ENCODE measurements around the gene BCAP29. TPM values are rescaled to one million over a fixed set of nuclear protein-coding genes. Genes with fewer than 3 reads are reported as not detected.
A peak's percentile ranks its signal among the peaks of the same experiment; 100 is the strongest.

The BCAP29 gene
- polyA plus RNA-seq, 1 of the 3 experiments (the other 2 are of a cell fraction), result 29.2 TPM

DNA sequence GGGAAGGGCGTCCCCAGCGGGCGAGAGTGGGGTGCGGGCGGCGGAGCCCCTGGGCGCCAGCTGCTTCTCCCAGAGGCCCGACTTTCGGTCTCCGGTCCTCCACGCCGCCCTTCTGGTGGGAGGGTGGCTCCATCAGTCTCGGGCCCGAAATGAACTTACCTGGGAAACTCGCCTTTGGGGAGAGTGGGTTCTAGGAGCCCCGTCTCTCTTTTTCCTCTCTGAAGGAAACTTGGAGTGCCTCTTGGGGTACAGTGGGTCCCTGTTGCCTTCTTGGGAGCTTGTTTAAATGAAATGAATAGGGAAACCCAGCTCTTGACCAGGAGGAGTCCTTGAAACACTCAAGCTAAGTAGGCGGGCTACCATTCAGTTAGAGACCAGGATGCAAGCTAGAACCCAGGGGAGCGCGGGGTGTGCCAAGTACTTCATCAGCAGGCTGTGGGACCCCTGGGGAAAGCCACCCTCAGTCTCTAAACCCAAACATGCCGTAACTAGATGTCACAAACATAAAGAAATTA, 81.9 kb downstream of the BCAP29 start:
- no peaks in the 10 kb centered on the region for H3K9me2 ChIP-seq
- peak overlapping the region; percentile 78 for H2AFZ ChIP-seq (ENCODE audit: low read depth)
- H3K4me3 ChIP-seq (ENCODE audit: low read depth in 2 of 2, low read length in 1 of 2), result peak overlapping the region; percentile 65
- H3K36me3 ChIP-seq (replicated peaks in 1 of 2; ENCODE audit: control insufficient read depth in 1 of 2, insufficient read depth in 2 of 2, low read length in 1 of 2), result no peaks in the 10 kb centered on the region
- H3K4me1 ChIP-seq (ENCODE audit: control insufficient read depth in 1 of 2, insufficient read depth in 2 of 2, low read depth in 1 of 2, low read length in 1 of 2), result peaks cover 0 to 14% of the 10 kb centered on the region in 2 experiments; a peak in 1 of 4 replicates
- H3K27ac ChIP-seq (ENCODE audit: low read depth in 2 of 2, low read length in 1 of 2), result no peak overlapping the region
- no peak for DNase-seq
- H3K4me2 ChIP-seq, result peak overlapping the region; percentile 91
- H4K20me1 ChIP-seq (ENCODE audit: insufficient read depth), result no peaks in the 10 kb centered on the region
- 32% methylated on average over 13 of the region's 20 CpGs for WGBS (ENCODE audit: low lambda C conversion rate)
- no peak overlapping the region for H3K9ac ChIP-seq
- no peaks in the 10 kb centered on the region for H3F3A ChIP-seq (replicated peaks; ENCODE audit: insufficient read depth)
- H3K9me3 ChIP-seq, result no peaks in the 10 kb centered on the region
- TF ChIP-seq NFIC (IDR thresholded peaks at IDR 0.05; ENCODE audit: borderline replicate concordance) (no peak), MXI1 (IDR thresholded peaks at IDR 0.05; ENCODE audit: low read depth, low read length) (peak; percentile 13; the same call in 1 of the 2 replicates), EP300 (IDR thresholded peaks at IDR 0.05; ENCODE audit: borderline replicate concordance in 1 of 2, low read depth in 1 of 2, low read length in 1 of 2) (no peak), JUND (IDR thresholded peaks at IDR 0.05) (no peak), YY1 (IDR thresholded peaks at IDR 0.05; ENCODE audit: low read depth) (no peak), POLR2AphosphoS5 (IDR thresholded peaks at IDR 0.05; ENCODE audit: low read depth, low read length) (no peak)
- TF ChIP-seq, protein P1, sequence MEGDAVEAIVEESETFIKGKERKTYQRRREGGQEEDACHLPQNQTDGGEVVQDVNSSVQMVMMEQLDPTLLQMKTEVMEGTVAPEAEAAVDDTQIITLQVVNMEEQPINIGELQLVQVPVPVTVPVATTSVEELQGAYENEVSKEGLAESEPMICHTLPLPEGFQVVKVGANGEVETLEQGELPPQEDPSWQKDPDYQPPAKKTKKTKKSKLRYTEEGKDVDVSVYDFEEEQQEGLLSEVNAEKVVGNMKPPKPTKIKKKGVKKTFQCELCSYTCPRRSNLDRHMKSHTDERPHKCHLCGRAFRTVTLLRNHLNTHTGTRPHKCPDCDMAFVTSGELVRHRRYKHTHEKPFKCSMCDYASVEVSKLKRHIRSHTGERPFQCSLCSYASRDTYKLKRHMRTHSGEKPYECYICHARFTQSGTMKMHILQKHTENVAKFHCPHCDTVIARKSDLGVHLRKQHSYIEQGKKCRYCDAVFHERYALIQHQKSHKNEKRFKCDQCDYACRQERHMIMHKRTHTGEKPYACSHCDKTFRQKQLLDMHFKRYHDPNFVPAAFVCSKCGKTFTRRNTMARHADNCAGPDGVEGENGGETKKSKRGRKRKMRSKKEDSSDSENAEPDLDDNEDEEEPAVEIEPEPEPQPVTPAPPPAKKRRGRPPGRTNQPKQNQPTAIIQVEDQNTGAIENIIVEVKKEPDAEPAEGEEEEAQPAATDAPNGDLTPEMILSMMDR (IDR thresholded peaks at IDR 0.05), result peak; percentile 41
- H3K79me2 ChIP-seq (ENCODE audit: insufficient read depth), result no peaks in the 10 kb centered on the region
- ChIA-PET CTCF (interaction anchor here (0.6 to 2.2 kb wide), 23 partner anchors 9 to 1068 kb away, joined by 3 to 14 read pairs (median 3); no protein-coding TSS in a partner anchor), POLR2A (no interaction called here)
- H3K27me3 ChIP-seq (ENCODE audit: insufficient read depth), result peaks cover 15% of the 10 kb centered on the region

- ChIA-PET POLR2A (no interaction called here), CTCF (interaction anchor here (0.6 to 2.1 kb wide), 3 partner anchors 10 to 69 kb away, joined by 3 to 6 read pairs (median 3); no protein-coding TSS in a partner anchor)
- Histone ChIP-seq H3K27ac (ENCODE audit: low read depth in 2 of 2, low read length in 1 of 2) (no peak overlapping the region), H3K36me3 (replicated peaks in 1 of 2; ENCODE audit: control insufficient read depth in 1 of 2, insufficient read depth in 2 of 2, low read length in 1 of 2) (no peaks in the 10 kb centered on the region), H3K27me3 (ENCODE audit: insufficient read depth) (peaks cover 15% of the 10 kb centered on the region), H3K9me3 (no peaks in the 10 kb centered on the region), H3K4me2 (no peak overlapping the region), H3K9ac (no peak overlapping the region), H3K4me1 (ENCODE audit: control insufficient read depth in 1 of 2, insufficient read depth in 2 of 2, low read depth in 1 of 2, low read length in 1 of 2) (peaks cover 0 to 14% of the 10 kb centered on the region in 2 experiments; a peak in 1 of 4 replicates), H3K4me3 (ENCODE audit: low read depth in 2 of 2, low read length in 1 of 2) (no peak overlapping the region), H4K20me1 (ENCODE audit: insufficient read depth) (no peaks in the 10 kb centered on the region), H2AFZ (ENCODE audit: low read depth) (no peak overlapping the region), H3F3A (replicated peaks; ENCODE audit: insufficient read depth) (no peaks in the 10 kb centered on the region), H3K79me2 (ENCODE audit: insufficient read depth) (no peaks in the 10 kb centered on the region), H3K9me2 (no peaks in the 10 kb centered on the region)
- DNase-seq, result no peak
- no peak for TF ChIP-seq ELF1 (IDR thresholded peaks at IDR 0.05)
- no peak for TF ChIP-seq EP300 (IDR thresholded peaks at IDR 0.05; ENCODE audit: borderline replicate concordance in 1 of 2, low read depth in 1 of 2, low read length in 1 of 2)
- no peak for TF ChIP-seq RAD21 (IDR thresholded peaks at IDR 0.05; ENCODE audit: low read length)
- no peak for TF ChIP-seq SMC3 (IDR thresholded peaks at IDR 0.05; ENCODE audit: low read depth, low read length)
- TF ChIP-seq CHD2 (IDR thresholded peaks at IDR 0.05; ENCODE audit: low read length, partially characterized antibody), result no peak
- TF ChIP-seq, protein P2, sequence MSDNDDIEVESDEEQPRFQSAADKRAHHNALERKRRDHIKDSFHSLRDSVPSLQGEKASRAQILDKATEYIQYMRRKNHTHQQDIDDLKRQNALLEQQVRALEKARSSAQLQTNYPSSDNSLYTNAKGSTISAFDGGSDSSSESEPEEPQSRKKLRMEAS (IDR thresholded peaks at IDR 0.05; ENCODE audit: low read depth), result no peak
- no peak for TF ChIP-seq NRF1 (IDR thresholded peaks at IDR 0.05; ENCODE audit: low read depth, low read length)
- TF ChIP-seq, protein P1 (IDR thresholded peaks at IDR 0.05), result no peak
- no peak for TF ChIP-seq RCOR1 (IDR thresholded peaks at IDR 0.05; ENCODE audit: low read length)
- no peak for TF ChIP-seq JUND (IDR thresholded peaks at IDR 0.05)
- no peak for TF ChIP-seq IRF3 (IDR thresholded peaks at IDR 0.05; ENCODE audit: low read depth, low read length)
- no peak for TF ChIP-seq POLR2AphosphoS5 (IDR thresholded peaks at IDR 0.05; ENCODE audit: low read depth, low read length)
- no peak for TF ChIP-seq NFIC (IDR thresholded peaks at IDR 0.05; ENCODE audit: borderline replicate concordance)
- no peak for TF ChIP-seq MXI1 (IDR thresholded peaks at IDR 0.05; ENCODE audit: low read depth, low read length)
- TF ChIP-seq RFX5 (IDR thresholded peaks at IDR 0.05; ENCODE audit: low read length), result no peak
- TF ChIP-seq SIN3A (IDR thresholded peaks at IDR 0.05; ENCODE audit: borderline replicate concordance, low read depth, low read length), result no peak
- TF ChIP-seq MEF2A (IDR thresholded peaks at IDR 0.05; ENCODE audit: borderline replicate concordance, low read depth), result no peak
- whole genome bisulfite sequencing (ENCODE audit: low lambda C conversion rate), result 94% methylated on average over 4 of the region's 4 CpGs
These were observed 83.2 kb downstream of the BCAP29 start for GRCh38 chr7:107663196-107663595.
